IMR-90 (cell line): Measurements from ENCODE around the gene MARS1. TPM values are rescaled to one million over a fixed set of nuclear protein-coding genes. Genes with fewer than 3 reads are reported as not detected.

ENCODE experiments used
- ATAC-seq: fragments of 200-7000 bp; cut with Tn5 transposase; 2 replicates; pipeline ENCODE4 v1.9.1; 2020; ENCODE audit warnings: low read depth, mild to moderate bottlenecking, moderate library complexity
- BruUV-seq: library from RNA; stranded (reverse); fragments of 400-500 nt; replicated peaks from 2 replicates; lab custom pipeline; 2021; lab: Mats Ljungman, UMichigan
- CTCF ChIA-PET: fragments of 300-600 bp; formaldehyde crosslinking; extraction: SDS; loops from one replicate; lab custom pipeline; 2021; ENCODE audit warnings: antibody characterized with exemption; lab: Yijun Ruan, JAX
- POLR2A ChIA-PET: fragments of 300-600 bp; sonication (Branson Sonifier 250); formaldehyde crosslinking; loops from one replicate; lab custom pipeline; 2022; ENCODE audit warnings: antibody characterized with exemption; ENCODE audit not compliant: unreplicated experiment; lab: Charles Lee
- DNase-seq: peaks from one replicate; pipeline ENCODE4 v3.0.0; 2013
- H2AFZ ChIP-seq: replicated peaks from 2 replicates; pipeline ENCODE3; 2013; ENCODE audit warnings: low read length, mild to moderate bottlenecking; ENCODE audit not compliant: poor library complexity
- H2AK5ac ChIP-seq: 2 replicates; pipeline ENCODE4 v1.6.1; 2013; ENCODE audit warnings: low read depth, low read length, inconsistent platforms
- H2AK9ac ChIP-seq: replicated peaks from 2 replicates; pipeline ENCODE3; 2013; ENCODE audit warnings: mild to moderate bottlenecking, low read depth, low read length, moderate library complexity; ENCODE audit not compliant: poor library complexity
- H2BK120ac ChIP-seq: 2 replicates; pipeline ENCODE4 v1.6.1; 2013; ENCODE audit warnings: low read depth, low read length, inconsistent platforms
- H2BK15ac ChIP-seq: 3 replicates; pipeline ENCODE4 v1.6.1; 2013; ENCODE audit warnings: low read depth, low read length, inconsistent platforms
- H2BK20ac ChIP-seq: 2 replicates; pipeline ENCODE4 v1.6.1; 2013; ENCODE audit warnings: low read depth, mild to moderate bottlenecking, inconsistent platforms, low read length, moderate library complexity
- H2BK5ac ChIP-seq: 2 replicates; pipeline ENCODE4 v1.6.1; 2013; ENCODE audit warnings: mild to moderate bottlenecking, low read depth, low read length, inconsistent platforms; ENCODE audit not compliant: poor library complexity, severe bottlenecking
- H3K14ac ChIP-seq: replicated peaks from 2 replicates; pipeline ENCODE4 v1.6.1; 2013; ENCODE audit warnings: low read depth, low read length, inconsistent platforms
- H3K18ac ChIP-seq: 2 replicates; pipeline ENCODE4 v1.6.1; 2013; ENCODE audit warnings: low read depth, low read length, control low read depth
- H3K23ac ChIP-seq: 2 replicates; pipeline ENCODE4 v1.6.1; 2013; ENCODE audit warnings: low read depth, low read length, inconsistent platforms
- H3K27ac ChIP-seq: 2 replicates; pipeline ENCODE4 v1.5.1; 2013; ENCODE audit warnings: mild to moderate bottlenecking, control low read depth, low read length; ENCODE audit not compliant: insufficient read depth
- H3K27me3 ChIP-seq: 2 replicates; pipeline ENCODE4 v1.6.1; 2013; ENCODE audit warnings: low read length; ENCODE audit not compliant: control insufficient read depth, insufficient read depth
- H3K36me3 ChIP-seq: 2 replicates; pipeline ENCODE4 v1.6.1; 2013; ENCODE audit warnings: low read length, mixed read lengths; ENCODE audit not compliant: control insufficient read depth, insufficient read depth
- H3K4ac ChIP-seq: 2 replicates; pipeline ENCODE4 v1.6.1; 2013; ENCODE audit warnings: low read depth, low read length, inconsistent platforms
- H3K4me1 ChIP-seq: 2 replicates; pipeline ENCODE4 v1.6.1; 2013; ENCODE audit warnings: low read length, mixed read lengths; ENCODE audit not compliant: control insufficient read depth, insufficient read depth
- H3K4me2 ChIP-seq: 2 replicates; pipeline ENCODE4 v1.6.1; 2013; ENCODE audit warnings: low read depth, mild to moderate bottlenecking, control low read depth, low read length, moderate library complexity
- H3K4me3 ChIP-seq: 2 replicates; pipeline ENCODE4 v1.5.1; 2013; ENCODE audit warnings: low read depth, mild to moderate bottlenecking, control low read depth, low read length, moderate library complexity; ENCODE audit not compliant: insufficient read depth
- H3K56ac ChIP-seq: 2 replicates; pipeline ENCODE4 v1.6.1; 2013; ENCODE audit warnings: low read length, inconsistent platforms; ENCODE audit not compliant: insufficient read depth; ENCODE audit errors: extremely low read depth
- H3K79me1 ChIP-seq, 2 experiments: 2 replicates each; pipeline ENCODE4 v1.6.1; 2013; ENCODE audit warnings: low read length in 2 of 2, inconsistent platforms in 1 of 2, low read depth in 1 of 2
- H3K9ac ChIP-seq: 2 replicates; pipeline ENCODE4 v1.6.1; 2013; ENCODE audit warnings: low read depth, low read length, control low read depth
- H3K9me1 ChIP-seq: 2 replicates; pipeline ENCODE4 v1.6.1; 2013; ENCODE audit warnings: low read length, inconsistent platforms; ENCODE audit not compliant: insufficient read depth
- H3K9me3 ChIP-seq: 2 replicates; pipeline ENCODE4 v1.6.1; 2013; ENCODE audit warnings: low read length; ENCODE audit not compliant: control insufficient read depth, insufficient read depth
- H4K20me1 ChIP-seq: 2 replicates; pipeline ENCODE4 v1.6.1; 2013; ENCODE audit warnings: low read length, inconsistent platforms; ENCODE audit not compliant: insufficient read depth
- H4K5ac ChIP-seq: 2 replicates; pipeline ENCODE4 v1.6.1; 2013; ENCODE audit warnings: mild to moderate bottlenecking, low read depth, low read length, control low read depth
- H4K8ac ChIP-seq, 2 experiments: 2 replicates each; pipeline ENCODE4 v1.6.1; 2013; ENCODE audit warnings: low read depth in 2 of 2, low read length in 2 of 2, control low read depth in 1 of 2, inconsistent platforms in 1 of 2
- H4K91ac ChIP-seq: 2 replicates; pipeline ENCODE4 v1.6.1; 2013; ENCODE audit warnings: low read depth, low read length, inconsistent platforms; ENCODE audit not compliant: insufficient read depth
- BHLHE40 ChIP-seq: fragments of 150-350 bp; IDR thresholded peaks from 2 replicates; pipeline ENCODE4 v1.6.1; 2016; ENCODE audit warnings: mild to moderate bottlenecking, low read depth, low read length
- CEBPB ChIP-seq: IDR thresholded peaks from 2 replicates; pipeline ENCODE4 v1.6.1; 2012; ENCODE audit warnings: low read depth, low read length, improper control_type of control experiment
- CHD1 ChIP-seq: IDR thresholded peaks from 2 replicates; pipeline ENCODE4 v1.6.1; 2012; ENCODE audit warnings: low read depth, low read length, improper control_type of control experiment
- CTCF ChIP-seq: conservative IDR thresholded peaks from 2 replicates; pipeline ENCODE4 v1.5.1; 2012; ENCODE audit warnings: mild to moderate bottlenecking, low read depth, low read length, improper control_type of control experiment
- ELK1 ChIP-seq: fragments of 150-350 bp; IDR thresholded peaks from 2 replicates; pipeline ENCODE4 v1.6.1; 2016; ENCODE audit warnings: low read depth, mild to moderate bottlenecking, low read length, moderate library complexity, borderline replicate concordance
- FOS ChIP-seq: fragments of 150-350 bp; IDR thresholded peaks from 2 replicates; pipeline ENCODE4 v1.6.1; 2016; ENCODE audit warnings: low read depth, low read length
- MAFK ChIP-seq: IDR thresholded peaks from 2 replicates; pipeline ENCODE4 v1.6.1; 2012; ENCODE audit warnings: low read depth, low read length, improper control_type of control experiment
- MAZ ChIP-seq: IDR thresholded peaks from 2 replicates; pipeline ENCODE4 v1.6.1; 2012; ENCODE audit warnings: low read depth, mild to moderate bottlenecking, low read length, improper control_type of control experiment, moderate library complexity, borderline replicate concordance
- MXI1 ChIP-seq: IDR thresholded peaks from 2 replicates; pipeline ENCODE4 v1.6.1; 2012; ENCODE audit warnings: low read depth, mild to moderate bottlenecking, low read length, moderate library complexity, borderline replicate concordance
- NFE2L2 ChIP-seq: fragments of 150-350 bp; IDR thresholded peaks from 2 replicates; pipeline ENCODE4 v1.6.1; 2016; ENCODE audit warnings: low read depth, mild to moderate bottlenecking, low read length
- POLR2A ChIP-seq: IDR thresholded peaks from 2 replicates; pipeline ENCODE4 v1.6.1; 2012; ENCODE audit warnings: mild to moderate bottlenecking, low read depth, low read length
- RAD21 ChIP-seq: IDR thresholded peaks from 2 replicates; pipeline ENCODE4 v1.6.1; 2012; ENCODE audit warnings: low read length, improper control_type of control experiment
- RCOR1 ChIP-seq: IDR thresholded peaks from 2 replicates; pipeline ENCODE4 v1.6.1; 2012; ENCODE audit warnings: mild to moderate bottlenecking, low read length, improper control_type of control experiment; ENCODE audit not compliant: insufficient replicate concordance
- RFX5 ChIP-seq: IDR thresholded peaks from 2 replicates; pipeline ENCODE4 v1.8.0; 2012; ENCODE audit warnings: low read depth, mild to moderate bottlenecking, low read length, moderate library complexity
- SMC3 ChIP-seq: fragments of 150-350 bp; IDR thresholded peaks from 2 replicates; pipeline ENCODE4 v1.6.1; 2016; ENCODE audit warnings: low read depth, mild to moderate bottlenecking, antibody characterized with exemption, low read length, moderate library complexity
- USF2 ChIP-seq: fragments of 150-350 bp; IDR thresholded peaks from 2 replicates; pipeline ENCODE4 v1.6.1; 2017; ENCODE audit warnings: mild to moderate bottlenecking, antibody characterized with exemption, low read length, low read depth
- WGBS, 2 experiments: methylation state at CpG; one replicate each; pipeline versions ENCODE4 v1.1.5 to v1.1.7; 2013; ENCODE audit warnings: missing lambda C conversion rate in 2 of 2; ENCODE audit not compliant: insufficient read length in 1 of 2; ENCODE audit errors: extremely low coverage in 2 of 2; 5-methylcytosine and 5-hydroxymethylcytosine counted together
- dilution Hi-C: fragments of 300-500 bp; cut with HindIII; formaldehyde crosslinking; loops from one replicate; pipeline ENCODE4 v1.14.3; 2018; ENCODE audit warnings: low sequenced_read_pairs; ENCODE audit not compliant: unreplicated experiment
- in situ Hi-C: fragments of 300-500 bp; cut with MboI; formaldehyde crosslinking; loops from 3 replicates; pipeline ENCODE4 v1.14.3; 2019; ENCODE audit warnings: low sequenced_read_pairs, inconsistent platforms, mixed read lengths
- intact Hi-C: fragments of 100-400 bp; cut with micrococcal nuclease; formaldehyde crosslinking; loops from 2 replicates; pipeline ENCODE4 v1.10.0; 2022
- polyA plus RNA-seq, 3 experiments: library from polyadenylated mRNA; depleted of rRNA; stranded (reverse); fragments of >200 nt; gene quantifications; 2 replicates each; pipeline ENCODE4 v1.2.3, GENCODE V29; 2012; ENCODE audit warnings: low replicate concordance in 1 of 3
- total RNA-seq: library from RNA; depleted of rRNA; stranded (reverse); fragments of >200 nt; gene quantifications from 2 replicates; pipeline ENCODE4 v1.2.3, GENCODE V29; 2012

MARS1 gene
- total and polyA plus RNA-seq, 2 of the 4 experiments (the other 2 are of a cell fraction) = 156 to 164 TPM

- no peaks in the 10 kb centered on the region for H3K9me3 ChIP-seq
- H3K23ac ChIP-seq = no peak overlapping the region
- no peak overlapping the region for H4K5ac ChIP-seq
- H3K4ac ChIP-seq = no peak overlapping the region
- ChIA-PET POLR2A (no interaction called here), CTCF (no interaction called here)
- H3K79me1 ChIP-seq = peaks cover 18 to 75% of the 10 kb centered on the region in 2 experiments
- peak overlapping the region; percentile 52 for H2AFZ ChIP-seq
- dilution Hi-C loops (no loop called here), in situ Hi-C loops (no loop called here), intact Hi-C loops (no loop called here)
- H4K20me1 ChIP-seq = peaks cover 79% of the 10 kb centered on the region
- H2AK9ac ChIP-seq = no peak overlapping the region
- H3K56ac ChIP-seq = no peak overlapping the region
- H4K91ac ChIP-seq = no peak overlapping the region
- H2BK120ac ChIP-seq = no peak overlapping the region
- BruUV-seq = no TSS peak
- no peak overlapping the region for H3K4me3 ChIP-seq
- no peak overlapping the region for H2BK20ac ChIP-seq
- peak overlapping the region; percentile 15; the same call in 1 of the 2 replicates for H3K27ac ChIP-seq
- no peak overlapping the region for H2AK5ac ChIP-seq
- H2BK5ac ChIP-seq = no peak overlapping the region
- peaks cover 3% of the 10 kb centered on the region; the same call in 1 of the 2 replicates for H3K9me1 ChIP-seq
- H3K27me3 ChIP-seq = no peaks in the 10 kb centered on the region
- no peak overlapping the region for H2BK15ac ChIP-seq
- no peak for TF ChIP-seq NFE2L2
- TF ChIP-seq RFX5 = no peak
- TF ChIP-seq MAFK = no peak
- TF ChIP-seq CTCF = no peak
- no peak for TF ChIP-seq MXI1
- TF ChIP-seq BHLHE40 = no peak
- TF ChIP-seq ELK1 = no peak
- TF ChIP-seq RAD21 = no peak
- TF ChIP-seq USF2 = no peak
- no peak for TF ChIP-seq RCOR1
- TF ChIP-seq CHD1 = no peak
- no peak for TF ChIP-seq FOS
- no peak for TF ChIP-seq CEBPB
- no peak; the same call in 1 of the 2 replicates for TF ChIP-seq POLR2A
- no peak for TF ChIP-seq SMC3
- no peak for TF ChIP-seq MAZ
- H3K14ac ChIP-seq = no peak overlapping the region
- H3K4me1 ChIP-seq = peaks cover 7% of the 10 kb centered on the region
- H4K8ac ChIP-seq = no peak overlapping the region
- H3K4me2 ChIP-seq = no peak overlapping the region
- DNase-seq = no peak
- peaks cover 59% of the 10 kb centered on the region for H3K36me3 ChIP-seq
- no peak overlapping the region for H3K9ac ChIP-seq
- H3K18ac ChIP-seq = no peak overlapping the region
- ATAC-seq = no peak
- 100% methylated on average over 3 of the region's 11 CpGs; no CpG with 5 or more reads in 1 of the 2 experiments for WGBS, 2 experiments
These were observed 28.8 kb downstream of the MARS1 start for GRCh38 chr12:57516617-57517153.
